Pancreas (tissue), 10 donors: Measurements from ENCODE around the gene LEMD2. TPM values are rescaled to one million over a fixed set of nuclear protein-coding genes. Genes with fewer than 3 reads are reported as not detected.

ENCODE experiments used
- ATAC-seq, 4 donors: fragments of 200-7000 bp; cut with Tn5 transposase; one replicate each; pipeline versions ENCODE4 v1.8.0 to v1.9.1; 2020; ENCODE audit warnings: mild to moderate bottlenecking in 4 of 4, moderate library complexity in 4 of 4
- DNase-seq, 6 donors: peaks; one replicate each; pipeline ENCODE4 v3.0.0-alpha.2; 2020
- FAIRE-seq: peaks from 2 replicates; lab custom pipeline; 2012; peaks lifted over from hg19 to GRCh38; lab: Jason Lieb, UNC
- H3K27ac ChIP-seq, 4 donors: fragments of 200-600 bp; sonication (generic); 1 replicate in 3 of 4; 2 replicates in 1 of 4; pipeline versions ENCODE4 v1.5.0 to v1.8.0; 2020
- H3K27me3 ChIP-seq, 4 donors: fragments of 200-600 bp; one replicate each; pipeline ENCODE4 v1.8.0; 2021
- H3K36me3 ChIP-seq, 3 donors: fragments of 200-600 bp; sonication (generic) in 1 of 3; one replicate each; pipeline versions ENCODE4 v1.5.0 to v1.8.0; 2020 to 2021
- H3K4me1 ChIP-seq, 3 donors: fragments of 200-600 bp; one replicate each; pipeline ENCODE4 v1.8.0; 2021
- H3K4me3 ChIP-seq, 4 donors: fragments of 200-600 bp; sonication (generic) in 2 of 4; one replicate each; pipeline versions ENCODE4 v1.5.0 to v1.8.0; 2020 to 2021
- H3K9me3 ChIP-seq, 4 donors: fragments of 200-600 bp; one replicate each; pipeline ENCODE4 v1.8.0; 2021
- CTCF ChIP-seq, 4 donors: fragments of 200-600 bp; sonication (generic) in 3 of 4; IDR thresholded peaks; one replicate each; pipeline versions ENCODE4 v1.5.0 to v1.8.0; 2021; ENCODE audit warnings: antibody characterized with exemption in 4 of 4
- WGBS, 2 donors: extraction: QIAGEN DNeasy Blood & Tissue Kit; methylation state at CpG; one replicate each; pipeline ENCODE4 v1.1.7; 2013; 5-methylcytosine and 5-hydroxymethylcytosine counted together
- intact Hi-C, 3 donors: fragments of 100-400 bp; cut with DNase I; formaldehyde crosslinking; loops; one replicate each; pipeline versions ENCODE4 v1.11.1 to v1.14.2; 2022
- polyA plus RNA-seq, 2 donors: library from polyadenylated mRNA; stranded (reverse); fragments of 200-250 nt; gene quantifications; one replicate each; pipeline ENCODE4 v1.2.3, GENCODE V29; 2013
- total RNA-seq, 6 donors: library from RNA; stranded (reverse); fragmentation: NEBNext Ultra II Directional in 4 of 6; extraction: Animal tissue kit (Norgen Biotek cat#: 25700) in 4 of 6; gene quantifications; one replicate each; pipeline versions ENCODE4 v1.2.1 to v1.2.4, GENCODE V29; 2021 to 2023
- donor health status: healthy with polysubstance abuse.
- donor health status: DM: no; HTN: no; CAD: no; lungs with moderate emphysema.
- donor health status: DM: no; HTN: no; CAD: no.
- donor health status: control.
- donor health status: control.
- donor health status: Bipolar disorder and iron deficiency.
- donor health status: DM: yes; HTN: yes; CAD: no.
- donor health status: DM: no; HTN: no; CAD: no.
- donor health status: DM: no; HTN: no; CAD: no.
- donor health status: DM: yes; HTN: yes; CAD: no.

LEMD2 gene
- total and polyA plus RNA-seq, 8 donors = 23.4 to 59.4 (median 30.0) TPM

GRCh38 chr6:33808641-33809180, 19.8 kb upstream of the LEMD2 start:
- intact Hi-C loops = no loop called here
- DNase-seq = no peak
- H3K27me3 ChIP-seq = peaks cover 0 to 12% (median 0%) of the 10 kb centered on the region in 4 donors
- no peak overlapping the region for H3K4me3 ChIP-seq
- H3K36me3 ChIP-seq = no peaks in the 10 kb centered on the region
- TF ChIP-seq CTCF (IDR thresholded peaks at IDR 0.05) = no peak
- no peaks in the 10 kb centered on the region for H3K4me1 ChIP-seq
- WGBS, 2 donors = 26 to 35% methylated on average over 8 of the region's 8 CpGs
- no peak overlapping the region for H3K27ac ChIP-seq
- FAIRE-seq = no peak
- no peaks in the 10 kb centered on the region for H3K9me3 ChIP-seq
- ATAC-seq = no peak

DNA sequence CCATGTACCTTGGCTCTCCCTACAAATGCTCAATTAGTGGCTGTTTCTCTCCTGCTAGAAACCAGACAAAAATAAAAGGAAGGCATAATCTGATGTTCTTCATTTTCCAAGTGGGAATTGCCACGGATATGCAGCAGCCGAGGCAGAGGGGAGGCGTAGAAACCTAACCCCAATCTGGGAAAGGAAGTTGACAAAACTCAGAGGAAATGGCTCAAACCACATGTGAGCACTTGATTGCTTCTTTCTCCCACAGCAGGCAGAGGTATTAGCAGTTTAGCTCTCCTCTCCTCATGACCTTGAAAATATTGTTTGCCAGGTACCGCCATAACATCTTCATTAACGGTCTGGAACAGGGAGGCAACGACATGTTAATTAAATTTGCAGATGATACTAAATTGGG, 18.7 kb upstream of the LEMD2 start:
- no peak overlapping the region for H3K4me3 ChIP-seq
- no peak overlapping the region for H3K27ac ChIP-seq
- no peak for TF ChIP-seq CTCF (IDR thresholded peaks at IDR 0.05)
- no peaks in the 10 kb centered on the region for H3K36me3 ChIP-seq
- FAIRE-seq (no peak), DNase-seq (no peak), ATAC-seq (no peak)
- WGBS, 2 donors = 31 to 47% methylated on average over 6 of the region's 6 CpGs
- H3K9me3 ChIP-seq = no peaks in the 10 kb centered on the region
- no peaks in the 10 kb centered on the region for H3K4me1 ChIP-seq
- peaks cover 0 to 9% (median 0%) of the 10 kb centered on the region in 4 donors for H3K27me3 ChIP-seq
- intact Hi-C loops = no loop called here

GRCh38 chr6:33806841-33807240, 17.9 kb upstream of the LEMD2 start:
- FAIRE-seq = no peak
- Histone ChIP-seq H3K4me1 (no peaks in the 10 kb centered on the region), H3K27me3 (peaks cover 0 to 9% (median 0%) of the 10 kb centered on the region in 4 donors), H3K36me3 (no peaks in the 10 kb centered on the region), H3K9me3 (no peaks in the 10 kb centered on the region), H3K27ac (no peak overlapping the region), H3K4me3 (no peak overlapping the region)
- no peak for DNase-seq
- no peak for ATAC-seq
- intact Hi-C loops = no loop called here
- TF ChIP-seq CTCF (IDR thresholded peaks at IDR 0.05) = no peak
- WGBS, 2 donors = 64 to 72% methylated on average over 9 of the region's 9 CpGs

DNA sequence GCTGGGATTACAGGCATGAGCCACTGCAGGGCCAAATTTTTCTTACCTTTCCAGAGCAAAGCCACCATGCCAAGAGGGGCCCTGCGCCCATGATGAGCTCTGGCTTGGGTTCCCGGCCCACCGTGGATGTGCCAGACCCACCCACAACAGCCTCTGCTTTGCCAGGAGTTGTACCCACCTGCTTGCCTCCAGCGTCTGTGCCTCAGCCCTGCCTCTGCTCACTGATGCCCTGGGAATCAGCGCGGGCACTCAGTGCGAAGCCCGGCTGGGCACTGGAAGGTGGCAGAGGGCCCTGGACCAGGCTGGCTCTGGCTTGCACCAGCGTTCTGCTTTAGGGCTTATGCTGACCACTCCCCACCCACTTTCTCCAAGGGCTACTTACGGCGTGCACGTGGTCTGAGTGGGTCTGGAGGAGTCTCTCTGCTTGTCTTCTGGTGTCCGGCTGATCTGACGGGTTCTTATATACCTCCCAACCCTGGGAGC, 14.7 kb upstream of the LEMD2 start, which contains the start of gene MLN:
Gene MLN (minus strand): TSS at position 433 of the 483 bp plus-strand sequence. CDS start 2,840 bp downstream, outside the sequence.
- 70 to 73% methylated on average over 14 of the region's 14 CpGs for WGBS, 2 donors
- peaks cover 0 to 7% (median 0%) of the 10 kb centered on the region in 4 donors for H3K27me3 ChIP-seq

More for the DNA sequence above, 14.7 kb upstream of the LEMD2 start, which contains the start of gene MLN:
- Histone ChIP-seq H3K27ac (no peak within 1 kb of the TSS), H3K36me3 (no peaks in the 10 kb centered on the region), H3K4me3 (no peak within 1 kb of the TSS), H3K9me3 (no peaks in the 10 kb centered on the region), H3K4me1 (no peaks in the 10 kb centered on the region)
- FAIRE-seq = no peak
- TF ChIP-seq CTCF (IDR thresholded peaks at IDR 0.05) = no peak
- ATAC-seq = no peak
- intact Hi-C loops = no loop called here
- DNase-seq = no peak
